GM21447 (cell line): ENCODE results near the gene NTRK2.
A peak's percentile ranks its signal among the peaks of the same experiment; 100 is the strongest.

Experiments used
- ATAC-seq: cut with Tn5 transposase; IDR thresholded peaks from one replicate; pipeline ENCODE4 v1.9.1; 2021; ENCODE audit not compliant: unreplicated experiment

Gene NTRK2

DNA sequence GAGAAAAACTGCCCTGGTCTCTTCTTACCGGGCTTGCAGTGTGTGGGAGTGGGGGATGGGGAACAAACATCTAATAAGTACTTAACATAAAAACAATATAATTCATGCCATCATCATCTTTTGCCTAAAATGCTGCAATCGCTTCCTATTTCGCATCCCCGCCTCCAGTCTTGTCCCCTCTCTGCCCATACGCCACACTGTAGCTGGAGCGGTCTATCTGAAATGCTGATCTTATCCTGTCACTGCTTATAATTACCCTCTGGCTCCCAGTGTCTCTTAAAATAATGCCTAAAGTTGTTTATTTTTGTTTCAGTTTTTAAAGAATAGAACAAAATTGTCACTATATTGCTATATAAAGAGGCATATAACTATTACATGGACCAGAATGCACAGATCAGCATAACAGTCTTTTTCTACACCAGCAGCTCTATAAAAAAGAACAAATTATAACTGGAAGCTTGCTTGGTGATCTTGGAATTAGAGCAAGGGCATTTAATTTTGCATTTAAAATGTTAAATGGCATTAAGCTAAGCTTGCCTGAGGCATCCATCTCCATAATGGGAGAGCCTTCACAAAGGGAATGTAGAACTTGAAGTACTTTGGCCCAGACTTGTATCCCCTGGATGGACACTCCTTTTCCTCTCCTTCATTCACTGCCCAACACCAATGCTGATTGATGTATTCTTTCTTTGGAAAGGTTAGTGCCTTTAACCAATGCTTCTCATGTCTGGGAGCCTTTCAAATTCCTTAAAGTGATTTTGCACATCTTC lies 12.2 kb downstream of the NTRK2 start:
- no peak for ATAC-seq

GRCh38 chr9:84686068-84686467 lies 16.5 kb downstream of the NTRK2 start:
- no peak for ATAC-seq

- ATAC-seq: no peak
Measured at GRCh38 chr9:84688956-84689355, 19.4 kb downstream of the NTRK2 start.

GRCh38 chr9:84691634-84692033 lies 22.1 kb downstream of the NTRK2 start:
- no peak for ATAC-seq

DNA sequence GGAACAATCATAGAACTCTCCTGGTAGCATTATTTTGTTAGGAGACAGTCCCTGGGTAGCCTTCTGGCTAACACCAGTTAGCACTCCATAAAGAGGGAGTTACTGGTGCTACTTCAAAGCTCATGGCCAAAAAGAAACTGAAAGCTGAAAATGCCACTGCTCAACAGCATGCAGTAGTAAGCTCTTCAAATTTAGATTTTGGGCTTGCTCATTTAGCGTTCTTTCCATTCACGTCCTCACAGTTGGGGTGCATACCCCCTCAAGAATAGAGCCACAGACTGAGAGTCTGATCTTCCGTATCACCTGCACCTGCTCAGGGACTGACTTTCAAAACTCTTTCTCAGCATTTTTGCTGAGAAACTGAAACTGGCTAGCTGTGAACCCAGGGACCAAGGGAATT lies 24.7 kb downstream of the NTRK2 start:
- peak; percentile 75 for ATAC-seq

DNA sequence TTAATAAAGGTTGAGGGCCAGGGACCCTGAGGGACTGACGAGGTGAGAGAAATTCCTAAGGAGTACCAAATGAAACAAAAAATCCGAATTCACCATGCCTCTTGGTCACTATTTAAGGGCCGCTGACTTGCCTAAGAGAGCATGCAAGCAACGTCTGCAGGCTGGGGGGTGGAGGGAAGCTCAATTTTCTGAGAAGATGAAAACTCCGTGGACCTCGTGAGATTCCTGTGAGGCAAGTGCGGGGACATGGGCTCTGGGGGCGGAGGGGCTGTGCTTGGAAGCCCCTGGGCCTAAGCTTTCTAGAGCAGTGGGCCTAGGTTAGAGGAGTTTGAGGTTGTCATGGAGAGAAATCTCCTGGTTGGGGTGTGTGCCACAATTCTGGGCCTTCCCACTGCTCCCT lies 27.5 kb downstream of the NTRK2 start:
- ATAC-seq: no peak

DNA sequence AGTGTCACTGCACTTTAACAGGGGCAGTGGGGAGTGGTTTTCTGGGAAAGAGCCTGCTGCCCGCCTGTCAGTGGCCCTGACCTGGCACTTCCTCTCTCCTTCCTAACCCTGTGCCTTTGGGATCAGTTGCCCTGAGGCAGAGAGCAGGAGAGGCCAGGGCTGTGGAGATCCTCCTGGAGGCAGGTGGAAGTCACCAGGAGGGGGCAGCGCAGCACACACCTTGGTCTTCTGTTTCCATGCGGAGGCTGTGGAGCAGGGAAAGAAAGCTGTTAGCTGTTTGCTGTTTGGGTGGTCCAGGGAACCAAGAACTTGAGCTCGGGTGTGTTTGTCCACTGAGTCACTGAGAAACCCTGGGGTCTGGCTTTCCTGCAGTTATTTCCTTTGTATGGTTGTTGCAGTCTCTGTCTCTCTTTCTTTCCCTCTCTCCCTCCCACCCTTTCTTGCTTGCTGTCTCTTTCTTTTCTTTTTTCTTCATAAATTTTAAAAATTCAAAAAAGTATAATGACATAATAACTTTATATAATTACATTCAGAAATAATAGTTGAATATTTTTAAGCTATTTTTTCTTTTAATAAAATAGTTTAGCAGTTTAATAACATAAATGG lies 28.1 kb downstream of the NTRK2 start:
- no peak for ATAC-seq

DNA sequence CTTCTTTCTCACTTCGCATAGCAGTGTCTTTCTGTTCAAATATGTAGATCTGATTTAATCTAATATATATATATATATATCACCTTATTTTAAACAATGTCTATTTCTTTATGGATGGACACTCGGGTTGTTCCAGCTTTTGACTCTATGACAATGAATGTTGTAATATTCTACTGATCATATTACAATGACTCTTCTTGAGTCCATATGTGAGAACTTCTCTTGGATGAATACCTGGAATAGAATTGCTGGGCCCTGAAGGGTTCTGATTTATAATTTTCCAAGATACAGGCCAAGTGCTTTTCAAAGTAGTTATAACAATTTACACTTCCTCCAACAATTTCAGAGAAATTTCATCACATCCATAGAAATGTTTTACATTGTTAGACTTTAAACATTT lies 28.8 kb downstream of the NTRK2 start:
- no peak for ATAC-seq

DNA sequence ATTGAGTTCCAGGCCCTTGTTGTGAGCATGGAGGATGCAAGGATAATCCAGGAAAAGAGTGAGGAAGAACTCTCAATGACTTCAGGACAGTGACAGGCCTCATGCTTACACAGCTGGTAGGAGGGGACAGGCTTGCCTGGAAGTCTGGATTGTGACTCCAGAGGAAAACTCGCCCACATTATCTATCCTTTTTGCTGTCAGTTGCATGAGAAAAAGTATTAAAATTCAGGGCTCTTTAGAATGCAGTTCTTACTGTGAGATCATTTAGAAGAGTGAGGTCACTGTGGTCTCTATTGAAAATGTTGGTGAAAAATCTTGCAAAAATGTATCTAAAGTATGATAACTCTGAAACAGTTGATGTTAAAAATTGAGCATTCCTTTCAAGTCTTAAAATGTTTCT lies 30.5 kb downstream of the NTRK2 start:
- ATAC-seq: no peak

DNA sequence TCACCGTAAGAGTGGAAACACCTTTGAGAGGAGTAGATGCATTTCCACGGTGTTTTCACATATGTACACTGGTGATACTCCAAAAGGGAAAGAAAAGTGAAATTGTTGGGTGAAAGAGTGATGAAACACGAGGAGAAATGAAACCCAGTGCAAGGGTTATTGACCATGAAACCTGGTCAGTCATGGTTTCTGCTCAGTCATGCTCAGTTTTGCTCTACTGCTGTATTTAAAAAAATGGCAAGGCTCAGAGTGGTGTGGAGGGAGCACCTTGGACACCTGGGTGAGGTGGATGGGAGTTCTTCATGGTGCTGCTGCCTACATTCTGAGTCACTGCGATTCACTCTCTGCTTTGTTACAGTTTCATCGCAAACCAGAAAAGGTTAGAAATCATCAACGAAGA lies 32.3 kb downstream of the NTRK2 start:
- ATAC-seq: peak; percentile 89

- no peak for ATAC-seq
Measured at GRCh38 chr9:84702471-84702870, 32.9 kb downstream of the NTRK2 start.

DNA sequence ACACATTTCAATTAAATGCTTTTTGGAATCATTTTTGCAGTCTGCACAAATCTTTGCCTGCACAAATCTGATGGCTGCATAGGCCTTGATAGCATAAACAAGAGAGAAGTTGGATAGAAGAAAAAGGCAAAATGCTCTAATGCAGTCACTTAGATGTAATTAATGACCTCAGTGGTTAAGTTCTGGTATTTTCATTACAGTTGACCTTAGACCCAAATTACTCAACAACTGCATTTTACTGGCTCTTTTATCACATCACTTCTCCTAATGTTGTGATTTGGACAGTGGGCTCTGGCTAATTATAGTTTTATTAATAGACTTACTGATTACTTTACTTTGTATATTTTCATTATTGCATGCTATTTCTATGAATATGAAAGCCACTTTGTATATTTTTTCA lies 34.3 kb downstream of the NTRK2 start:
- no peak for ATAC-seq

- ATAC-seq: no peak
Measured at GRCh38 chr9:84705128-84705527, 35.6 kb downstream of the NTRK2 start.

GRCh38 chr9:84708400-84708799 lies 38.9 kb downstream of the NTRK2 start:
- no peak for ATAC-seq

DNA sequence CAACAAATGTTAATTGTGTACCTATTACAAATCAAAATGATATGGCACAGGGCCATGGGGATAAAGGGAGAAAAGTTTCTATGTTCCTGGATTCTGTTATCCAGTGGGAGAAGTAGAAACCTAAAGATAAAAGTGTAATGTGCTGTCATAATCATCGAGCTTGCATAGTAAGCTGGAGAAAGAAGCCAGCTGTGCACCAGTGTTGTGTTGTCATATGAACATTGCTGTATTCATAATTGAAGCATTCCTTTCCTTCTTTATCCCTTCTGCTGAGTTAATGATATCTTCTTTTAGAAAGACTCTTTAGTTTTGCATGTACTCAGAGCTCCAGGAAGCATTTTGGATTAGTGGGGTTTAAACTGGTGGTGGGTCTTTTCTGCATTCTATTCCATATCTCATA lies 39.5 kb downstream of the NTRK2 start:
- ATAC-seq: no peak

DNA sequence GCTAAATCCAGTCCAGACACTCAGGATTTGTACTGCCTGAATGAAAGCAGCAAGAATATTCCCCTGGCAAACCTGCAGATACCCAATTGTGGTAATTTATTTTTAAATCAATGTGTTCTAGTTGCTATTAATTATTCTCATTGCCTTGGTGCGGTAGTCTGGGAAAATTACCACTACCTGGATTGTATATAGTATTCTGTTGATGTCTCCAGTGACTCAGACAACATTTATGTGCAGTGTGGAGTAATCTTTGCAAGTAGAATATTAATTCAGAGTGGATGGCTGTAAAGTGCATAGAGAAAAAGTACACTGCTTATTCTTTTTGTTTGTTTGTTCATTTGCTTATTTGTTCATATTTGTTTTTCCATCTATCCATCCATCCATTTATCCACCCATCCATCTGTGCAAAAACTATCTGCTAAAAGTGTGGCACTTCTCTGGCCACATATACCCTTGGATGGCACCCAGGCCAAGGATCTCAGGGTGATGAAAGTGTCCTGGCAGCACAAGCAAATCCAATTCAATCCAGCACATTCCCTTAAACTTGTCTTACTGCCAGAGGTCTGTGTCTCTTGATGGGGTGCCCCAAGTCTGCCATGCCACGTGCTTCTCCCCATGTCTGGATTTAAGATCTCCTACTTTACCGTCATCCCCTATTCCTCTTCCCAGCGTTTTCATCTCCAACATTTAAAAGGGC lies 41.3 kb downstream of the NTRK2 start:
- ATAC-seq: no peak

GRCh38 chr9:84711398-84711777 lies 41.9 kb downstream of the NTRK2 start:
- ATAC-seq: no peak

DNA sequence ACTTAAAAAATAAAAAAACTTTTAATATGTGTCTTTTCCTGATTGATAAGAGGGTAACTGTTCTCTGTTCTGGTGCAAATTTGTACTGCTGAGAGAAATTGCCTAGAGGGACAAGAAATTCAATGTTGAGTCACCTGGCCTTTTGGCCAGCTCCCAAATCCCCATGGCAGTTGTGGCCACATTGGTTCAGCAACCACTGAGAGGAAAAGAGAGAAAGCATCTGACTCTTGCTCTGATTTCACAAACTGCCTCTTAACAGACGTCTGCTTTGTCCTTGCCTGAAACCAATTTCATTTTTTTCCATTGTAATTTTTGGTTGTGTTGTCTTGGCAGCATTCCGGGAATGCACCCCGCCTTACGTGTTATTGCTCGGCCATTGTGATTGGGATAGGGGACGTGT lies 42.4 kb downstream of the NTRK2 start:
- no peak for ATAC-seq

DNA sequence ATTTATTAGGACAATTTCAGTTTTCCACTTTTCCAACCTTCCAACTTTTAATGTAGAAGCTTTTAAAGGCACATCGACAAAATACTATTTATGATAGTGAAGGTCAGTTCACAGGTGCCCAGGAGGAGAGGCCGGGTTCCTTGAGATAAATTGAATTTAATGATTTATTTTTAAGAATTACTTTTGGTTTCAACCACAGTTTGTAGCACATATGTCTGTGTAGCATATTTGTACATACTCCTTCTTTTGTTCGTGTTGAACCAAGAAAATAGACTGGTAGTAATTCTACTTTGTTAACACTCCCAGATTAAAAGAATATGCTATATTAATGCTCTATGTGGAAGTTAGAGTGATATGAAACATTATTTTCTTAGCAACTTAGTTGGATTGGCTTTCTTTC lies 46.7 kb downstream of the NTRK2 start:
- no peak for ATAC-seq

DNA sequence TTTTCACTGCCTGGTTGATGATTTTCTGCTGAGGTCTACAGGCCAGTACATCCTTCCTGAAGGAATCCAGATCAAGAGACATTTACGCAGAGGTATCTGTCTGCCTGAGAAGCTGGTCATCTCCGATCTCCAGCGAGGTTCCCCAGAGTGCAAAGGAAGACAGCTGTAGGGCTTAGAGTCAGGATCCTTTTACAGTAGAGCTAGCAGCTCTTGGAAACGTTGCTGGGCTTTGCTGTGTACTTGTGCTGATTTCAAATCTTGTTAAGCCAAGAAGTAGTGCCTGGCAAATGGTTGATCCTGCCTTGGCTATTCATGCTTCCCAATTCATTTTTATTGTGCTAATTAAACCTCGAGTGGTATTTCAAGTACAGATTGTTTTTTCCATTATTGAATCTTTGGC lies 48.9 kb downstream of the NTRK2 start:
- ATAC-seq: no peak

GRCh38 chr9:84722388-84722989 lies 53.0 kb downstream of the NTRK2 start:
- ATAC-seq: no peak

- no peak for ATAC-seq
Measured at GRCh38 chr9:84723426-84723825, 53.9 kb downstream of the NTRK2 start.
